SK-N-SH (cell line): ENCODE measurements around the gene UBTF.

Source experiments
- CTCF ChIP-seq: fragments of 200-600 bp; sonication (generic); IDR thresholded peaks from 2 replicates; pipeline ENCODE4 v1.6.1; 2017; ENCODE audit warnings: antibody characterized with exemption, mild to moderate bottlenecking, moderate library complexity
- EZH2phosphoT487 ChIP-seq: fragments of 200-600 bp; sonication (generic); IDR thresholded peaks from 2 replicates; pipeline ENCODE4 v1.6.1; 2017; ENCODE audit warnings: low read depth, mixed run types, mild to moderate bottlenecking, antibody characterized with exemption, moderate library complexity, borderline replicate concordance
- FOXM1 ChIP-seq: IDR thresholded peaks from 2 replicates; pipeline ENCODE4 v1.4.0; 2012; ENCODE audit warnings: low read depth, mild to moderate bottlenecking
- JUND ChIP-seq: IDR thresholded peaks from 2 replicates; pipeline ENCODE4 v1.4.0; 2012
- PBX3 ChIP-seq: IDR thresholded peaks from 2 replicates; pipeline ENCODE4; 2012
- POLR2AphosphoS5 ChIP-seq: IDR thresholded peaks from 2 replicates; pipeline ENCODE4 v1.6.1; 2012; ENCODE audit warnings: low read depth, low read length
- REST ChIP-seq: IDR thresholded peaks from 2 replicates; pipeline ENCODE4 v1.6.1; 2012; ENCODE audit warnings: mild to moderate bottlenecking, low read depth, low read length, moderate library complexity
- SIN3A ChIP-seq: IDR thresholded peaks from 2 replicates; pipeline ENCODE4 v1.6.1; 2012; ENCODE audit warnings: low read depth, mild to moderate bottlenecking, low read length, moderate library complexity, borderline replicate concordance
- TAF1 ChIP-seq: IDR thresholded peaks from 2 replicates; pipeline ENCODE4 v1.6.1; 2012; ENCODE audit warnings: low read depth, mild to moderate bottlenecking, low read length, moderate library complexity, borderline replicate concordance
- TEAD4 ChIP-seq: IDR thresholded peaks from 2 replicates; pipeline ENCODE4 v1.4.0; 2012; ENCODE audit warnings: mild to moderate bottlenecking, borderline replicate concordance; ENCODE audit not compliant: insufficient read depth
- YY1 ChIP-seq: IDR thresholded peaks from 2 replicates; pipeline ENCODE4 v1.4.0; 2012; ENCODE audit warnings: low read depth, mild to moderate bottlenecking
- TF ChIP-seq, protein P1 (sequence below): IDR thresholded peaks from 2 replicates; pipeline ENCODE4 v1.4.0; 2012; ENCODE audit warnings: low read depth

DNA sequence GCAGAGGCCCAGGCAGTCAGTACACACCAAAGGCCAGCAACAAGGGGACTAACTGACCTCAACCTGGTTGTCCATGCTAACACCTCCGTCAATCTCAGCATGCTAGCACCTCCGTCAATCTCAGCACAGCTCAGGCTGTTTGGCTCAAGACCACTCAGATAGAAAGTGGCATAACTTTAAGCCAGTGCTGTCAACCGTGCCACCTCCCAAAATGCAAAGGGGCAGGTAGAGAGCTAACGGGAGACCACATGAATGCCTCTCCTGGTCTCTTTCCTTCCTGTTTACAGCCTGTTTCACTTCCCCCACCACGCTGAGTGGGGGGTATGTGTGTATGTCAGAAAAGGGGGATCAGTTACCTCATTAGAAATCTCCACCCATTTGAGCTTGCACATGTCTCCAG is 3.3 kb downstream of the UBTF start:
- no peak for TF ChIP-seq POLR2AphosphoS5
- no peak for TF ChIP-seq SIN3A
- no peak for TF ChIP-seq TAF1
- no peak for TF ChIP-seq CTCF
- TF ChIP-seq PBX3, result no peak
- TF ChIP-seq, protein P1, sequence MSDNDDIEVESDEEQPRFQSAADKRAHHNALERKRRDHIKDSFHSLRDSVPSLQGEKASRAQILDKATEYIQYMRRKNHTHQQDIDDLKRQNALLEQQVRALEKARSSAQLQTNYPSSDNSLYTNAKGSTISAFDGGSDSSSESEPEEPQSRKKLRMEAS, result no peak
- TF ChIP-seq JUND, result no peak
- no peak for TF ChIP-seq EZH2phosphoT487
- TF ChIP-seq REST, result no peak
- TF ChIP-seq FOXM1, result no peak
- no peak for TF ChIP-seq YY1
- no peak for TF ChIP-seq TEAD4
